HCT116 (cell line): ENCODE measurements around the gene RAB8A.

Experiments
- EGR1 ChIP-seq: IDR thresholded peaks from 2 replicates; pipeline ENCODE4 v1.6.1; 2012; ENCODE audit warnings: low read depth
- EZH2phosphoT487 ChIP-seq: fragments of 200-600 bp; IDR thresholded peaks from 2 replicates; pipeline ENCODE4 v1.6.1; 2018; ENCODE audit warnings: antibody characterized with exemption, borderline replicate concordance
- JUND ChIP-seq: IDR thresholded peaks from 2 replicates; pipeline ENCODE4 v1.6.1; 2012
- POLR2A ChIP-seq: IDR thresholded peaks from 2 replicates; pipeline ENCODE4 v1.7.0; 2011; ENCODE audit warnings: borderline replicate concordance; ENCODE audit not compliant: insufficient read depth, insufficient read length; ENCODE audit errors: extremely low read depth
- POLR2AphosphoS5 ChIP-seq: IDR thresholded peaks from 2 replicates; pipeline ENCODE4 v1.6.1; 2011; ENCODE audit warnings: mild to moderate bottlenecking, low read depth, low read length, moderate library complexity
- SIN3A ChIP-seq: IDR thresholded peaks from 2 replicates; pipeline ENCODE4 v1.6.1; 2012; ENCODE audit warnings: low read depth
- SP1 ChIP-seq: IDR thresholded peaks from 2 replicates; pipeline ENCODE4 v1.6.1; 2012; ENCODE audit warnings: low read depth
- YY1 ChIP-seq: IDR thresholded peaks from 2 replicates; pipeline ENCODE4 v1.6.1; 2011; ENCODE audit warnings: low read length, low read depth, moderate library complexity, mild to moderate bottlenecking; ENCODE audit not compliant: insufficient replicate concordance; ENCODE audit errors: extremely low read depth
- ZNF274 ChIP-seq: fragments of 200-500 bp; sonication (Bioruptor generic); IDR thresholded peaks from 2 replicates; pipeline ENCODE4 v1.6.1; 2014; ENCODE audit warnings: mild to moderate bottlenecking, low read depth, low read length, inconsistent platforms
- TF ChIP-seq, protein P1 (sequence below), 3 experiments: fragments of 200-600 bp in 1 of 3; sonication (generic) in 1 of 3; IDR thresholded peaks in 2 of 3; conservative IDR thresholded peaks in 1 of 3; 2 replicates each; pipeline ENCODE4 v1.5.1; 2012 to 2017; ENCODE audit warnings: low read depth in 2 of 3, low read length in 2 of 3, antibody characterized with exemption in 1 of 3, borderline replicate concordance in 1 of 3, control low read depth in 1 of 3, mild to moderate bottlenecking in 1 of 3, mixed read lengths in 1 of 3, mixed run types in 1 of 3, moderate library complexity in 1 of 3; ENCODE audit not compliant: insufficient read depth in 1 of 3
- TF ChIP-seq, protein P2 (sequence below): IDR thresholded peaks from 2 replicates; pipeline ENCODE4 v1.6.1; 2012
- TF ChIP-seq, protein P3 (sequence below): IDR thresholded peaks from 2 replicates; pipeline ENCODE4 v1.6.1; 2012; ENCODE audit warnings: low read depth

DNA sequence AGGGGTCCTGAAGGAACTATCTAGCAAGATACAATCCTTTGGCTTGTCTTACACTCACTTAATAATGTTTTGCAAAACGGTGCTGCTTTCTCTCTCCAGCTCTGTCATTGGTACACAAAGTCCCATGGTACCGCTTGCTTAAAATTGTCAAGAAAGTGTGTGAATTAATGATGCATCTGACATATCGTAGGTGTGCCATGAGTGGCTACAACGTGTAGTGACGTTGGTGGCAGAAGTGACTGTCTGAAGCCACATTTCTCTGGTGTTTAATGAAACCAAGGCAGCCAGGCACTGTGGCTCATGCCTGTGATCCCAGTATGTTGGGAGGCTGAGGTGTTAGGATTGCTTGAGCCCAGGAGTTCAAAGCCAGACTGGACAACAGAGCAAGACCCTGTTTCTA, 34.4 kb downstream of the RAB8A start:
- TF ChIP-seq, protein P1, sequence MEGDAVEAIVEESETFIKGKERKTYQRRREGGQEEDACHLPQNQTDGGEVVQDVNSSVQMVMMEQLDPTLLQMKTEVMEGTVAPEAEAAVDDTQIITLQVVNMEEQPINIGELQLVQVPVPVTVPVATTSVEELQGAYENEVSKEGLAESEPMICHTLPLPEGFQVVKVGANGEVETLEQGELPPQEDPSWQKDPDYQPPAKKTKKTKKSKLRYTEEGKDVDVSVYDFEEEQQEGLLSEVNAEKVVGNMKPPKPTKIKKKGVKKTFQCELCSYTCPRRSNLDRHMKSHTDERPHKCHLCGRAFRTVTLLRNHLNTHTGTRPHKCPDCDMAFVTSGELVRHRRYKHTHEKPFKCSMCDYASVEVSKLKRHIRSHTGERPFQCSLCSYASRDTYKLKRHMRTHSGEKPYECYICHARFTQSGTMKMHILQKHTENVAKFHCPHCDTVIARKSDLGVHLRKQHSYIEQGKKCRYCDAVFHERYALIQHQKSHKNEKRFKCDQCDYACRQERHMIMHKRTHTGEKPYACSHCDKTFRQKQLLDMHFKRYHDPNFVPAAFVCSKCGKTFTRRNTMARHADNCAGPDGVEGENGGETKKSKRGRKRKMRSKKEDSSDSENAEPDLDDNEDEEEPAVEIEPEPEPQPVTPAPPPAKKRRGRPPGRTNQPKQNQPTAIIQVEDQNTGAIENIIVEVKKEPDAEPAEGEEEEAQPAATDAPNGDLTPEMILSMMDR (IDR thresholded peaks at IDR 0.05 in 2 of 3, conservative IDR thresholded peaks at IDR 0.05 in 1 of 3; ENCODE audit: borderline replicate concordance in 1 of 3, insufficient read depth in 1 of 3, low read depth in 2 of 3, low read length in 2 of 3), result no peak
- no peak for TF ChIP-seq EZH2phosphoT487
- TF ChIP-seq SP1, result no peak
- TF ChIP-seq JUND, result no peak
- TF ChIP-seq EGR1, result no peak
- no peak for TF ChIP-seq ZNF274
- TF ChIP-seq, protein P2, sequence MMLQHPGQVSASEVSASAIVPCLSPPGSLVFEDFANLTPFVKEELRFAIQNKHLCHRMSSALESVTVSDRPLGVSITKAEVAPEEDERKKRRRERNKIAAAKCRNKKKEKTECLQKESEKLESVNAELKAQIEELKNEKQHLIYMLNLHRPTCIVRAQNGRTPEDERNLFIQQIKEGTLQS, result no peak
- TF ChIP-seq POLR2A, result no peak
- TF ChIP-seq YY1, result no peak
- TF ChIP-seq POLR2AphosphoS5, result no peak
- no peak for TF ChIP-seq SIN3A
- TF ChIP-seq, protein P3, sequence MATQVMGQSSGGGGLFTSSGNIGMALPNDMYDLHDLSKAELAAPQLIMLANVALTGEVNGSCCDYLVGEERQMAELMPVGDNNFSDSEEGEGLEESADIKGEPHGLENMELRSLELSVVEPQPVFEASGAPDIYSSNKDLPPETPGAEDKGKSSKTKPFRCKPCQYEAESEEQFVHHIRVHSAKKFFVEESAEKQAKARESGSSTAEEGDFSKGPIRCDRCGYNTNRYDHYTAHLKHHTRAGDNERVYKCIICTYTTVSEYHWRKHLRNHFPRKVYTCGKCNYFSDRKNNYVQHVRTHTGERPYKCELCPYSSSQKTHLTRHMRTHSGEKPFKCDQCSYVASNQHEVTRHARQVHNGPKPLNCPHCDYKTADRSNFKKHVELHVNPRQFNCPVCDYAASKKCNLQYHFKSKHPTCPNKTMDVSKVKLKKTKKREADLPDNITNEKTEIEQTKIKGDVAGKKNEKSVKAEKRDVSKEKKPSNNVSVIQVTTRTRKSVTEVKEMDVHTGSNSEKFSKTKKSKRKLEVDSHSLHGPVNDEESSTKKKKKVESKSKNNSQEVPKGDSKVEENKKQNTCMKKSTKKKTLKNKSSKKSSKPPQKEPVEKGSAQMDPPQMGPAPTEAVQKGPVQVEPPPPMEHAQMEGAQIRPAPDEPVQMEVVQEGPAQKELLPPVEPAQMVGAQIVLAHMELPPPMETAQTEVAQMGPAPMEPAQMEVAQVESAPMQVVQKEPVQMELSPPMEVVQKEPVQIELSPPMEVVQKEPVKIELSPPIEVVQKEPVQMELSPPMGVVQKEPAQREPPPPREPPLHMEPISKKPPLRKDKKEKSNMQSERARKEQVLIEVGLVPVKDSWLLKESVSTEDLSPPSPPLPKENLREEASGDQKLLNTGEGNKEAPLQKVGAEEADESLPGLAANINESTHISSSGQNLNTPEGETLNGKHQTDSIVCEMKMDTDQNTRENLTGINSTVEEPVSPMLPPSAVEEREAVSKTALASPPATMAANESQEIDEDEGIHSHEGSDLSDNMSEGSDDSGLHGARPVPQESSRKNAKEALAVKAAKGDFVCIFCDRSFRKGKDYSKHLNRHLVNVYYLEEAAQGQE, result no peak
